Measurements from ENCODE around the gene ZNF407.

The ZNF407 gene

GRCh38 chr18:75003039-75003438 lies 405.4 kb downstream of the ZNF407 start:
- no peak for TF ChIP-seq CTCF (IDR thresholded peaks at IDR 0.05)
- no peaks in the 10 kb centered on the region for H3K27me3 ChIP-seq (ENCODE audit: control insufficient read depth, insufficient read depth, low read length)
- H3K79me2 ChIP-seq: no peaks in the 10 kb centered on the region
- H3K4me3 ChIP-seq (ENCODE audit: low read depth, low read length): no peak overlapping the region
- no peak overlapping the region for H3K4me2 ChIP-seq (ENCODE audit: low read length)
- no peak overlapping the region for H3K27ac ChIP-seq
- no peaks in the 10 kb centered on the region for H3K36me3 ChIP-seq (ENCODE audit: control insufficient read depth, insufficient read depth, low read length)
- no peaks in the 10 kb centered on the region for H3K9me3 ChIP-seq (ENCODE audit: control insufficient read depth, low read length)
- no peak overlapping the region for H3K9ac ChIP-seq
- no peak overlapping the region for H2AFZ ChIP-seq
- H3K4me1 ChIP-seq: no peaks in the 10 kb centered on the region

DNA sequence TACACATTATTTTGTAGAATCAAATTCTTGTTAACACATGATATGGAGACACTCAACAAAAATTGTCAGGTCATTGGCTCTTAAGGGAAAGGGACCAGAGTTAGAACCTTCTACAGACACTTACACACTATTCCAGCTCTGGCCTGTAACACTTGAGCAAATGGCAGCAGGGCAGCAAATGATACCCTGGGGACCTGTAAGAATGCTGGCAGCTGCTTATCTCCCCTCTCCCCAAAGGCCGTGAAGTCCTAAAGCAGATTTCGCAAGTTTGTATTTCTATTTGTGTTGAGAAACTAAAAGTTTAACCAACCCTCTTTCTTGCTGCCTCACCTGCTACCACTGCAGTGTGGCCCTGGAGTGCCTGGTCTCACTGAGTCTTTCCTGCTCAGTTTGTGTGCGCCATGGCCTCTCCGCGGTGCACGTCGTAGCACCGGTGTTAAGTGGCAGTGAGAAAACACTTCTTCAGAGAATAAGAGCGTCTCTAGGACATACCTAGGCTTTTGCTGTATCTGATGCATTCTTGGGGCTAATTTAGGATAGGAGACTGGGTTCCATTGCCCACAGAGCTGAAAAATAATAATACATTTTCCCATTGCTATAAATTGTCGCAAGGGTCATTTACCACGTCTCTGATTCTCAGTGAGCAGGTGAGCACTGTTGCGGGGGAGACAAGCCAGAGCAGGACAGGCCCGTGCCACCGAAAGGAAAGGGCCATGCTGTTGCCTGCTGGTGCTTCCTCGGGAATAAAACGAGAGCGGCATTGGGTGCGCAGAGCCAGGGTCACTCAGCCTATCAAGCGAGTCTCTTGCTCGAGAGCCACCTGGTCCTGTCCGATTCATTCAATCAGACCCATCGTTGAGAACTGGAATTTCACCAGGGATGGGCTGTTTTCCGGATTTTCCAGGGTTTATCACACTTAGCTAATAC lies 406.4 kb downstream of the ZNF407 start:
- Histone ChIP-seq H3K36me3 (ENCODE audit: control insufficient read depth, insufficient read depth, low read length) (no peaks in the 10 kb centered on the region), H3K27ac (no peak overlapping the region), H2AFZ (no peak overlapping the region), H3K4me2 (ENCODE audit: low read length) (no peak overlapping the region), H3K9ac (no peak overlapping the region), H3K79me2 (no peaks in the 10 kb centered on the region), H3K4me3 (ENCODE audit: low read depth, low read length) (no peak overlapping the region), H3K4me1 (no peaks in the 10 kb centered on the region), H3K9me3 (ENCODE audit: control insufficient read depth, low read length) (no peaks in the 10 kb centered on the region), H3K27me3 (ENCODE audit: control insufficient read depth, insufficient read depth, low read length) (no peaks in the 10 kb centered on the region)
- TF ChIP-seq CTCF (IDR thresholded peaks at IDR 0.05): no peak

- no peaks in the 10 kb centered on the region for H3K4me1 ChIP-seq
- no peaks in the 10 kb centered on the region for H3K79me2 ChIP-seq
- H3K9ac ChIP-seq: no peak overlapping the region
- no peaks in the 10 kb centered on the region for H3K36me3 ChIP-seq (ENCODE audit: control insufficient read depth, insufficient read depth, low read length)
- H3K27ac ChIP-seq: no peak overlapping the region
- H3K27me3 ChIP-seq (ENCODE audit: control insufficient read depth, insufficient read depth, low read length): no peaks in the 10 kb centered on the region
- H3K4me2 ChIP-seq (ENCODE audit: low read length): no peak overlapping the region
- H2AFZ ChIP-seq: no peak overlapping the region
- TF ChIP-seq CTCF (IDR thresholded peaks at IDR 0.05): no peak
- H3K4me3 ChIP-seq (ENCODE audit: low read depth, low read length): no peak overlapping the region
- H3K9me3 ChIP-seq (ENCODE audit: control insufficient read depth, low read length): no peaks in the 10 kb centered on the region
These were observed 408.0 kb downstream of the ZNF407 start for GRCh38 chr18:75005626-75006025.

DNA sequence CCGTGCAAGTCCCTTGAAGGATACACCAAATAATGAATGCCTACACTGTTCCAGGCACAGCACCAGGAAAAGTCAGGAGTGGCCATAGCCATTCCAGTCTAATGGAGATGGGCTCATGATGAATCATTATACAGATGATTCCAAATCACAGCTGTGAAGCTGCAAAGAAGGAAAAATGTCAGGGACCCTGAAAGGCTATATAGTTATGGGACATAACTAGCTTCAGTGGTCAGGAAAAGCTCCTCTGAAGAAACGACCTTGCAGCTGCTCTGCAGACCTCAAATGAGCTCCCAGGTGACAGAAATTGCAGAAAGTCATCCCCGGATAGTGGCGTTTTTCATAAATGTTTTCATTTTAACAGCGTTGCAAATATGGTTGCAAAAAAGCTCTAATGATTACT lies 410.5 kb downstream of the ZNF407 start:
- H2AFZ ChIP-seq: no peak overlapping the region
- no peaks in the 10 kb centered on the region for H3K9me3 ChIP-seq (ENCODE audit: control insufficient read depth, low read length)
- H3K27me3 ChIP-seq (ENCODE audit: control insufficient read depth, insufficient read depth, low read length): no peaks in the 10 kb centered on the region
- no peaks in the 10 kb centered on the region for H3K36me3 ChIP-seq (ENCODE audit: control insufficient read depth, insufficient read depth, low read length)
- H3K4me1 ChIP-seq: no peaks in the 10 kb centered on the region
- no peak overlapping the region for H3K27ac ChIP-seq
- no peak overlapping the region for H3K4me2 ChIP-seq (ENCODE audit: low read length)
- H3K79me2 ChIP-seq: no peaks in the 10 kb centered on the region
- H3K4me3 ChIP-seq (ENCODE audit: low read depth, low read length): no peak overlapping the region
- H3K9ac ChIP-seq: no peak overlapping the region
- TF ChIP-seq CTCF (IDR thresholded peaks at IDR 0.05): no peak

GRCh38 chr18:75009296-75009695 lies 411.6 kb downstream of the ZNF407 start:
- no peak overlapping the region for H2AFZ ChIP-seq
- H3K9ac ChIP-seq: no peak overlapping the region
- no peaks in the 10 kb centered on the region for H3K9me3 ChIP-seq (ENCODE audit: control insufficient read depth, low read length)
- H3K79me2 ChIP-seq: no peaks in the 10 kb centered on the region
- no peak overlapping the region for H3K4me2 ChIP-seq (ENCODE audit: low read length)
- H3K4me1 ChIP-seq: no peaks in the 10 kb centered on the region
- no peaks in the 10 kb centered on the region for H3K36me3 ChIP-seq (ENCODE audit: control insufficient read depth, insufficient read depth, low read length)
- H3K4me3 ChIP-seq (ENCODE audit: low read depth, low read length): no peak overlapping the region
- no peak for TF ChIP-seq CTCF (IDR thresholded peaks at IDR 0.05)
- H3K27me3 ChIP-seq (ENCODE audit: control insufficient read depth, insufficient read depth, low read length): no peaks in the 10 kb centered on the region
- H3K27ac ChIP-seq: no peak overlapping the region

All from parathyroid adenoma (tissue), 2 donors.